HG03280 (cell line): ENCODE data around the gene GALNT15.

Experiments used
- ATAC-seq: cut with Tn5 transposase; IDR thresholded peaks from one replicate; pipeline ENCODE4 v1.9.1; 2021; ENCODE audit warnings: mild to moderate bottlenecking, moderate library complexity; ENCODE audit not compliant: unreplicated experiment

GALNT15 gene, protein sequence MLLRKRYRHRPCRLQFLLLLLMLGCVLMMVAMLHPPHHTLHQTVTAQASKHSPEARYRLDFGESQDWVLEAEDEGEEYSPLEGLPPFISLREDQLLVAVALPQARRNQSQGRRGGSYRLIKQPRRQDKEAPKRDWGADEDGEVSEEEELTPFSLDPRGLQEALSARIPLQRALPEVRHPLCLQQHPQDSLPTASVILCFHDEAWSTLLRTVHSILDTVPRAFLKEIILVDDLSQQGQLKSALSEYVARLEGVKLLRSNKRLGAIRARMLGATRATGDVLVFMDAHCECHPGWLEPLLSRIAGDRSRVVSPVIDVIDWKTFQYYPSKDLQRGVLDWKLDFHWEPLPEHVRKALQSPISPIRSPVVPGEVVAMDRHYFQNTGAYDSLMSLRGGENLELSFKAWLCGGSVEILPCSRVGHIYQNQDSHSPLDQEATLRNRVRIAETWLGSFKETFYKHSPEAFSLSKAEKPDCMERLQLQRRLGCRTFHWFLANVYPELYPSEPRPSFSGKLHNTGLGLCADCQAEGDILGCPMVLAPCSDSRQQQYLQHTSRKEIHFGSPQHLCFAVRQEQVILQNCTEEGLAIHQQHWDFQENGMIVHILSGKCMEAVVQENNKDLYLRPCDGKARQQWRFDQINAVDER

DNA sequence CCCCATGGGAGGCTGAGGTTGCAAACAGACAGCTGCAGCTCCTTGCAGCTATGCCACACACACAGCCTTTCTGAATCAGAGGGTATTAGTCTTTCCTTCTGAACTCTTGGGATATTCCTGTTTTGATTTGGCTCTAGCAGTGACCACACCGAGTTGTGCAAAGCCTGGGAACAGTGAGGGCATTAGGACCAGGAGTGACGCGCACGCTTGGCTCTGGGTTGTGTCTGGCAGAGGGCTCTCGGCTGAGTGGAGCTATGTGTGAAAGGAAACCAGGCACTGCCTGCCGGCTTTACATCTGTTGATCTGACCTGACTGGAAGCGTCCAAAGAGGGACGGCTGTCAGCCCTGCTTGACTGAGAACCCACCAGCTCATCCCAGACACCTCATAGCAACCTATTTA, at the start of gene GALNT15:
Gene GALNT15 (plus strand): TSS at position 292 of the 400 bp plus-strand sequence. CDS start 472 bp downstream, outside the sequence.
- ATAC-seq, result no peak

DNA sequence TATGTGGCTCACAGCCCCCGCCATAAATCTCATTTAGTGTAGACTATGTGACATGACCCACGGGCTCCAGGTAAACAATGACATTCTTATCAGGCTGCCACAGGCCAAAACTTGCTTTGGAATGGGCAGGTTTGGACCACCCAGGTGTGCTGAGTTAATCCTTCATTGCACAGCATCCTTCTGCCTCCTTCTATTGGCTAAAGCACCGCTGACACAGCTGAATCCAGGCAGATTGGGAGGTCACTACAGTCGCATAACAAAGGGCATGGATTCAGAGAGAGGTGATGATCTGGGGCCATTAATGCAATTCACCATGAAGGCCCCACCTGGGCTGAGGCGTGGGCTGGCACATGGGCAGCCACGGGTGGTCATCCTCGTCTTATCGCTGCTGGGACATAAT, 47.8 kb upstream of the GALNT15 start:
- ATAC-seq, result no peak

DNA sequence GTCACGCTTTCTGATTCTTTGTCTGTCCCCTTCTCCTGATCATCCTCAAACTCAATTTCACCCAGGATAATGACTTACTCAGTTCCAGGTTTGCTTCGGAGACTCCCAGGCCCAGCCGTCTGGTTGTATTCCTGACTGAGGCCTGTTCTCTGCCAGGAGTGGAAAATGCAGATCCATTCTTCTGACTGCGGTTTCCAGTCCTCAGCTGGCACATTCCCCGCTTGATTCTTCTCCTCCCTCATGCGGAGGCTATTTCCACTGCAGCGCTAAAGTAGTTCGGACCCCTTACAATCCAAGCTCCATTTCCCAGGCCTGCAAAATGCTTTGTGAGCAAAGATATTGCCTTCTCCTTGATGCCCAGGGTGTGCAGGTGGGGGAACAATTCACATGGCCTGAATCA, 47.2 kb upstream of the GALNT15 start:
- no peak for ATAC-seq

DNA sequence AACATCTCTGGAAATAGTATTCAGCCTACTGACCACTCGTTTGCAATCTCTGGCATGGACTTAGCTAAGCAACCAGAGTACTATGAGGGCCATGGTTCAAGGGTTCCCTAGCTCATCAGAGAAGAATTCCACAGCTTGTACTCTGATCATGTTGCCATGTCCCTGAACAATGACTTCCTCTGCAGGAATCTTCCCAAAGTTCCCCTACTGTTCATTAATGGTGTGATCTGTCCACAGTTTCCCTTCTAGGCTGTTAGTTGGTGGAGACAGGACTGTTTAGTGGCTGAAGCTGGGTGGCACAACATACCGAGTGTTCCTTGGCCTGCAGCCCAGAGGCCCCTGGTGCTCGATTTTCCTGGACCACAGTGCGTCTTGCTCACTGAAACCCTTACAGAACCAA, 44.4 kb upstream of the GALNT15 start:
- no peak for ATAC-seq

DNA sequence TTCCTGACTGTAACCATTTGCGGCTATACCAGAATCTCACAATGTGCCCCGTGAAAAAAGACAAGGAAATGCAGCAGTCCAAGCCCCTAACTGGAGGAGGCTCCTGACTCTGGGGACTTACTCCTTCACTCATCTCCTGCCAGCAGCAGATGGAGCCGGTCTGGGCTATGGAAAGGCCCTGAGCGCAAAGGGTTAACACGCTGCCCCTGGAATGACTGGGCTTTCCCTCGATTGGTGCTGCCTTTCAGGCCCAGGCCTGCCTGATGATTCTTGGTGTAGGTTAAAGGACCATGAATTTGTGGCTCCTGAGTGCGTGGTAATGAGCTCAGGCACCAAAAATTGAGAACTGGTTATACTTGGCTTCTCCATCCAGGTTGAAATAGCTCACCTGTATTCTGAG, 42.3 kb upstream of the GALNT15 start:
- no peak for ATAC-seq

DNA sequence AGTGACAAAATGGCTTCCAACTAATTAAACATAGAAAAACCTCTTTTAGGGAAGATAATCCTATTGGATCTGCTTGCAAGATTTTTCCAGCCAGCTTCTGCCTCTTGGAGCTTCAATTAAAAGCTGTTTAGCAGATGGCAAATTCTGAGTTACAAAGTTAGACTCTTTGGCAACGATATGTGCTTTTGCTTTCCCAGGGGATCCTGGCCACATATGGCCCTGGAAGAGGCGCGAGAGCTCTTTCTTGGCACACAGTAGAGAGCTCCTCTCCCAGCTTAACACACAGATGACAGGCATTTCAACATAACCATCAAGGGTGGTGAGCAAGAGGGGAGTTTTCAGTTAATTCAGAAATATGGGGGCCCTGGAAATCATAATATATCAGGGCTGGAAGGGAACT, 41.6 kb upstream of the GALNT15 start:
- ATAC-seq, result no peak

DNA sequence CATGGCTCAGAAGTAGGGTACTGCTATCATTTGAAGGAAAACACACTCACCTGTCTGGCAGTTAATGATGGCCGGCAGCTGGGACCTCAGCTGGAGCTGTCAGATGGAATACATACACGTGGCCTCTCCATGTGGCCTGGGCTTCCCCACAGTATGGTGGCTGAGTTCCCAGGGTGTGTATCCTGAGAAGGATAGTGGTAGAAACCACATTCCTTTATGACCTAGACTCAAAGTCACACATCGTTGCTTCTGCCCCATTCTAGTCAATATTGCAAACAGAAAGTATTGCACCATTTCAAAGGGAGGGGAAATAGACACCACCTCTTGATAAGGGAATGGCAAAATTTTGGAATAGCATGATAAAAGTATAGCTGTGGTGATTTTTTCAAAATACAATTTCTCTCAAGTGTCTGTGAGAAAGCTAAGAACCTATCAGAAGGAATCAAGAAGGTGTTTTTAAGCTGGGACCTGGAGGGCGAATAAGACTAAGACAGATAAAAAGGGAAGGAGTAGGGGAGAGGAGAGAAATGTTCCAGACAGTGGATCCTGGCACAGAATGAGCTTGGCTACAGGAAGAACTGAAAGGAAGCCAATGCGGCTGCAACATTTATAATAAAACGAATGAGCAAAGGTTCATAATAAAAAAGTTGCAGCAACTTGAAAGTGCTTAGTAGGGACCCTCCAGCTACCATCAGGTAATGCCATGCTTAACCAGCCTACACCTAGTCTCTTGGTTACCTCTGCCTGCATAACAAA, 40.1 kb upstream of the GALNT15 start:
- ATAC-seq, result no peak

DNA sequence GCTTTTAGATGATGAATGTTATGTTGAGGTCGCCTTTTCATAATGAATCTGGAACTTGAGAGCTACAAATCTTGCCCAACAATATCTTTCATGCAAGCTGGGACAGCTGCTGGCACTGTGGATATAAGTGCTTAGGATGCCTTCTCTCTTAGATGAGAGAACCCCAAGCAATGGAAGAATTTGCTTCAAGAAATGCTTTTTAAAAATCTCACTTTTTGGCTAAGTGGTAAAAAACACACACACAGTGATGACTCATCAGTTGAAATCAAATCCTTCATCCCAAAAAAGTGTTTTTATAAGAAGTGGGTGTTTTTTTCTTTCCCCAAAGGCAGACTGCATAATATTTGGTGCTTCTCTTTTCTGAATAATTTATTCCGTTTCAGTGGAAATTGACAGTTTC, 38.4 kb upstream of the GALNT15 start:
- ATAC-seq, result no peak

DNA sequence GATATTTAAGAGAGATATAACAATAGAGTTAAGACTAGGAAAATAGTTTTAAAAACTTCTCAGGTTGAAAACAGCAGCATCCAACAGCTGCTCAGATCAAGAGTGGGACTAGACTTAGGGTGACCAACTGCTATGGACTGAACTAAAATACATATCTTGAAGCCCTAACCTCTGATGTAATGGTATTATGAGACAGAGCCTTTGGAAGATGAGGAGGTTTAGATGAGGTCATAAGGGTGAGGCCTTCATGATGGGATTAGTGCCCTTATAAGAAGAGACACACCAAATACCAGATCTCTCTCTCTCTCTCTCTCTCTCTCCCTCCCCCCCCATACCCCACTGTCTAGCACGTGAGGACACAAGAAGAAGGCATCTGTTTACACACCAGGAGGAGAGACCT, 37.4 kb upstream of the GALNT15 start:
- no peak for ATAC-seq

DNA sequence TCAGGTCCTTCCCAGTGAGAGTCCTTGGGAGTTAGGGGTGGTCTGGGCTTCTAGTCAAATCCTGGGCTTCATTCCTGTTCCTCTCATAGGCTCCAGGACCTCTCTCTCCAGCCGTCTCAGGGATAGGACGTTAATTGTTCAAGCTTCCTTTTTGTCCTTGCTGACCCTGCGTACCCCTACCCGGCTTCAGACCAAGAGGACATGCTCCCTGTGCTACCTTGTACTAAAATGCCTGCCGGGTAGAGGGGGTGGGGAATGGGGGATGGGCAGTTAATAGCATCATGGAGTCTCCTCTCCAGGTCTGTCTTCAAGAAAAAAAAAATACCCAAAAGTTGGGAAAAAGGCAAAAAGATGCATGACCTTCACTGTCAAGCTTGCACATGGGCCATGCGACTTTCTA, 36.5 kb upstream of the GALNT15 start:
- no peak for ATAC-seq

DNA sequence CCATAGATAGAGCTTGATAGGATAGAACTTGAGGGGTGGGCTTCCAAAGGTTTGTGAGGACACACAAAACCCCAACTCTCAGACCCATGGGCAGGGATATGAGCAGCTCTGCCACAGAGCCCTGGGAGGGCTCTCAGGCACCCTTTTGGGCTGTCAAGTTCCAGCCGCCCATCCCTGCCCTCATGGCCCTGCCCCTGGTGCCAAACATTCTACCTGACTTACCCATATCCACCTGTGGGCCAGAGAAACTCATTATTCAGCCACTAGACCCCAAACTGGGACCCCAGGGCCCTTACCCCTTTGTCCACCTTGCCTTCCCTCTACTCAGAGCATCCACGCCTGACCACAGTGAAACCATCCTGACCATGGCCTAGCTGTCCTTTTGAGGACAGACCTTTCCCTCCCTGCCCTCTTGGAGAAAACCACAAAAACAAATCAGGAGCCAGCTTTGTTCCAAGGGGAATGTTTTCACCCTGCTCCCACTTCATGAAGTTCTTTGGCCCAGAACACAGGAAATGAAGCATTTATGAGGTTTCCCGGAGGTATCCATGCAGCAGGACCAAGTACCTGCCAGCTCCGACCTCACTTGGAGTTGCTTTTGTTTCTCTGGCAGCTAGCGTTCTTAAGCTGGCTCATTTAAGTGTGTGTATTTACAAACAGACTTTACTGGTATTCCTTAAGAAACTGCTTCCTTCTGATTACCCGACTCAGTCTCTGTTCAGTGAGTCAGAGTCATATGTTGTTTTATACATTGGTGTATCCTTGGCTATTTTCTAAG, 34.2 kb upstream of the GALNT15 start:
- ATAC-seq, result no peak

DNA sequence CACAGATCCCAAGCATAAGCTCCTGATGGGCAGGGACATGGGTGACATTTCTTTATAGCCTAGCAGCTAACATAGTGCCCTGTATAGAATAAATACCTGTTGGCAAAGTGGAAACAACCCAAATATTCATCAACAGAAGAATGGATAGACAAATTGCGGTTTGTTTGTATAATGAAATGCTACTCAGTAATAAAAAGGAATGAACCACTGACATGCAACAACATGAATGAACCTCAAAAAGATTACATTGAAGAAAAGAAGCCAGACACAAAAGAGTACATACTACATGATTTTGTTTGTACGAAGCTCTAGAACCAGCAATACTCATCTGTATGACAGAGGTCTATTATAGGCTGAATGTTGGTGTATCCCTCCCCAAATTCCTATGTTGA, 33.6 kb upstream of the GALNT15 start:
- ATAC-seq, result no peak

DNA sequence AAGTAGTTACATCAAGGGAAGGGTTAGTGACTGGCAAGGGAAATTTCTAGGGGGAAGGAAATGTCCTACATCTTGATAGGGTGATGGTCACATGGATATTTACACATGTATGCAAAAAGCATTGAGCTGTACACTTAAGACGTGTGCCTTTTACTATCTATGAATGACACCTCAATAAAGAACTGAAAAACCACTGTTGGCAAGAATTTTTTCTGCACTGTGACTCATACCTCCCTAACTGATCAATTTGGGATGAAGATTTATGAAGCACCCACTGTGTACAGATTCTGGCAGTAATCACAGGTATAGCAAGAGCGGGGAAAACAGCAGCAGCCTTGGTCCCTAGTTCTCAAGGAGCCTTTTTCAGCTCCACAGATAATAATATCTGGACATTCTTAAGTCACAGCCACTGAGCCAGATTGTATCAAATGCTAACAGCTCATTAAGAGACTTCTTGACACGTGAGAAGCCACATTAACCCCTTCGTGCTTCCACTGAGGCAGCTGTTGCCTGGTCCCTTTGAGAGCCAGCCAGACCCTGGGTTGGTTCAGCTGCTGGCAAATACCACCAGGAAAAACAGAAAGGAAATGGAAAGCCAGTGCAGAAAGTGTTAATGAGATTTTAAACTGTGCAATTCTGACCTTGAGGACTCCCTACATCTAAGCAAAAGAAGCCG, 32.0 kb upstream of the GALNT15 start:
- ATAC-seq, result no peak

DNA sequence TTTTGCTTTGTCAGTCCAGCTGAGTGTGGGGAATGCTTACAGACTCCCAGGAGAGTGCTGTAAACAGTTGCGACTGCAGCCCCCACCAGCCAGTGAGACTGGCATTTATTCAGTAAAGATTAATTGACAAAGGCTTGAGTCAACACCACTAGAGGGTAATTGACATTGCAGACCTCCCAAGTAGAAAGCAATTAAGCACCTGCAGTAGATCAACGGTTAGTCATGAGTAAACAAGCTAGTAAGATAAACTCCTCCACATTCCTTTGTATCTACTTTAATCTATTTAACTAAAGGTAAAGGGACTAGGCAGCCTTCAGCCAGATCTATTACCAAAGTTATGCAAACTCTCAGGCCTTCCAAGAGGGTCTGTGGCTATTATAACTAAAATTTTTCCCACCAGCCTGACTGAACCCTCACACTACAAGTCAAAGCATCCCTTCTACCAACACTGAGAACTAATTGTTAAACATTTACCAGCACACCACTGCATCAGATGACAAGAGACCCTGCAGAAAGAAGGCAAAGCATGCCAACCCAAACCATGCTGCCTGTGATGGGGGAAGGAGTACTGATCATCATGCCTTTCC, 30.5 kb upstream of the GALNT15 start:
- ATAC-seq, result no peak

DNA sequence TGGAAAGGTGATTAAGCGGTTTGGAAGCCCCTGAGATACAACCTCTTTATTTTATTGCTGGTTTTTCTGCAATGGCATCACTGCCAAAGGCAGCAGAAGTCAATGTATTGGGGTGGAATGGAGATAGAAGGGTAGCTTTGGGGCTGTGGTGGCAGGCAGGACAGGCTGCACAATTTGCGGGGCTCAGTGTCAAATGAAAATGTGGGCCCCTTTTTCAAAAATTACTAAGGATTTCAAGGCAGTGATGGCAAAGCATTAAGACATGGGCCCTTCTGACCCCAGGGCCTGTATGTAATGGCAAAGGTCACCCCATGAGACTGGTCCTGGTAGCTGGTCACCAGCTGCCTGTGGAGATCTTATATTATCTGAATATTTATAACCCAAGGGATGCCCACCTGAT, 29.3 kb upstream of the GALNT15 start:
- ATAC-seq, result no peak

DNA sequence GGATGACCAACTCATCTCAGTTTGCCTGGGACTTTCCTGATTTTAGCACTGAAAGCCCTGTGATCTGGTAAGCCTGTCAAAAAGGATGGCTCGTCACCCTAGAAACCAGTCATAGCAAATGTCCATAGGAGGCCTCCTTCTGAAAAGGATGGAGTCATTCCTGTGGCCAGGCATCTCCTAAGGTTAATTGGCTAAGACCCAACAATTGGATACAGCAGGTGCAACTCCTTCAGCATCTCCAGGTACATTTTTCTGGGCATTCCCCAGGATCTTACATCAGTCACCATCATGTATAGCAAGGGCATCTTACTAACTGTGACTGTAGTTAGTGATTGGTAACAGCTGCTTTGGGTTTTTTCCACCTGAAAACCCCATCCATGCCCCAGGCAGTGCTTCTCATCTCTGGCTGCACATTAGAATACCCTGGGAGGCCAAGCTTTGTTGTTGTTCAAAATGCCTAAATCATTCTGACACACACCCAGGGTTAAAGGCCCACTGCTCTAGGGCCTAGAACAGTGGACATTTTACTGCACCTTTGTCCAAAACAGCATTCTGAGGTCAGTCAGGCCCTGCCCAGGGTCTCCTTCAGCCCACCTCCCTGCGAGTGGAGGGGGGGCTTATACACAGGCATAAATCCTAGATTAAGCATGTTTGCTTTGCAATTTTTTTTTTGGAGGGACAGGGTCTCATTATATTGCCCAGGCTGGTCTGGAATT, 28.3 kb upstream of the GALNT15 start:
- peak; percentile 60 for ATAC-seq

DNA sequence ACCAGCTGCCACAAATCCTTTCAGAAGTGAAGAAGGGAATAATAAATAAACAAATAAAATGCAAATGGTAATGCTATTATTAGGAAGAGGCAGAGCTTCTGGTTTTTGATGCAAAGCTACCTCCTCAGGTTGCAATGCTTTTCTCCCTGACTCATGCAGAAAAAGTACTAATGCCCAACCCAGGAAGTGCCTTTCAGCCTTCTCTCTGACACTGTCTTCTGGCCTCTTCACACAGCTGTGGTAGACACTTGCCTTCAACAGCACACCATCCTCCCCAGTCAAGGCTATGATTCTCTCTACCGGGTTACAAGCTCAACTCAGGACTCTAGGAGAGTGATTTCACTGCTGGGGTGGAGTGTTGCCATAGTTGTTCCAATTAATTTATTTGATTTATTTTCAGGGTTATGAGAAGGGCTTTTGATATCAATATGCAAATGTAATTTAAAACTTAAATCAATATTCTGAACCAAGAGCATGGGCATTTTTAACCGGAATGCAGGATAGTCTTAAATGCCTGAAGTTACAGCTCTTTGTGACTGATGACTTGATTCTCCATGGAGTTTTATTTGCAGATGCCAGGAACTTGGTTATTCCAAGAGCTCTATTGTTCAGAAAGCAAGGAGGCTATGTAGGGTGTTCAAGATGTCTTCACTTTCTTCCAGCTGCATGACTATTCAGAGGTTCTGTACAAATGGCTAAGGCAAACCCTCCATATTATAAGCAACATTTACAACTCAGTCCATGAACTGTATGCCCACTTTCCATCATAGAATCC, 27.1 kb upstream of the GALNT15 start:
- ATAC-seq, result no peak

DNA sequence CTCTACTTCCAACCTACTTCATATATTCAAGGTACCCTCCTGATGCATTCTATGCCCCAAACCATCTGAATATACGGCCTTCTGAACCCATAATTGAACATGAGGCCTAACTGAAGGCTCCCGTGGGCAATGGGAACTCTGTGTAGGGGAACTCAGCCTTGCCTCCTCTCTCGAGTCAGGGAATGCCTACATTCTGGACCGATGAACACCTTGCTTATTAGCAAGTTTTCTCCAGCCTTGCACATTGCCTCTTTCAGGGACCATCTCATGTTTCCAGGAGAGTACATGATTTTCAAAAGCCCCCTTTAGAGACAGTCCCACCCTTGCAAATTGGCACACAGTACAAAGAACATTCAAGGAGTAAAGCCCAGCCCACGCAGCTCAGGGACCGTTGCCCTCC, 26.3 kb upstream of the GALNT15 start:
- ATAC-seq, result no peak

DNA sequence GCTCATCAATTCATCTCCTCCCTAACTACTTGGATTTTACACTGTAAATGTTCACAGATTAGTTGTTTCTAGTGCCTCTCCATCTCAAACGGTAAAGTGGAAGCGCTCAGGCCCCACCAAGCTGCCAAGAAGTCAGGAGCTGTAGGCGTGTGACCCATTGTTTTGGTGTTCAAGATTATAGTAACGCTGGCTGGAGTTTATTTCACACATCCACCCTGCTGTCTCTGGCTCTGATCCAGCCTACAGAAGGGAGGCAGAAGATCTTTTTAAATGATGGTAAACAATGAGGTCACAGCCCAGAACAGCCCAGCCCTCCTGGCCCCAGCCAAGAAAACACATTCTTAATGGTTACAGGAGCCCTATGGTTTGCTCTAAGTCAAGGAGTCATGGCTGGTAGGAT, 25.7 kb upstream of the GALNT15 start:
- ATAC-seq, result no peak
